Endothelial cell of hepatic sinusoid (primary cell): ENCODE data around the gene ARFGAP3.

Experiments
- in situ Hi-C: cut with HindIII; loops from 2 replicates; pipeline ENCODE4 v1.10.0; 2017; ENCODE audit warnings: low sequenced_read_pairs

Gene ARFGAP3

GRCh38 chr22:42885446-42885845, 28.4 kb upstream of the ARFGAP3 start:
- in situ Hi-C loops = loop anchor here (5.0 kb wide), 1 partner anchor 67 kb away; no protein-coding TSS in a partner anchor

GRCh38 chr22:42884616-42885375, 27.7 kb upstream of the ARFGAP3 start:
- in situ Hi-C loops = loop anchor here (5.0 kb wide), 1 partner anchor 68 kb away; no protein-coding TSS in a partner anchor

GRCh38 chr22:42883970-42884369, 26.9 kb upstream of the ARFGAP3 start:
- in situ Hi-C loops = no loop called here

- in situ Hi-C loops = no loop called here
Observed at GRCh38 chr22:42883121-42883520, 26.0 kb upstream of the ARFGAP3 start.

GRCh38 chr22:42881982-42882656, 25.0 kb upstream of the ARFGAP3 start:
- in situ Hi-C loops = no loop called here

- in situ Hi-C loops = no loop called here
Observed at GRCh38 chr22:42881298-42881697, 24.2 kb upstream of the ARFGAP3 start.

- in situ Hi-C loops = no loop called here
Observed at GRCh38 chr22:42880815-42881214, 23.7 kb upstream of the ARFGAP3 start.

- in situ Hi-C loops = no loop called here
Observed at GRCh38 chr22:42879371-42880021, 22.4 kb upstream of the ARFGAP3 start.

GRCh38 chr22:42878561-42879305, 21.7 kb upstream of the ARFGAP3 start:
- in situ Hi-C loops = no loop called here

GRCh38 chr22:42877597-42878340, 20.7 kb upstream of the ARFGAP3 start:
- in situ Hi-C loops = no loop called here

- in situ Hi-C loops = no loop called here
Observed at GRCh38 chr22:42877158-42877557, 20.1 kb upstream of the ARFGAP3 start.

- in situ Hi-C loops = no loop called here
Observed at GRCh38 chr22:42876041-42876440, 19.0 kb upstream of the ARFGAP3 start.

GRCh38 chr22:42874010-42874409, 16.9 kb upstream of the ARFGAP3 start:
- in situ Hi-C loops = no loop called here

- in situ Hi-C loops = no loop called here
Observed at GRCh38 chr22:42873356-42873755, 16.3 kb upstream of the ARFGAP3 start.

- in situ Hi-C loops = no loop called here
Observed at GRCh38 chr22:42872821-42873220, 15.7 kb upstream of the ARFGAP3 start.

- in situ Hi-C loops = no loop called here
Observed at GRCh38 chr22:42871146-42872050, 14.3 kb upstream of the ARFGAP3 start.

GRCh38 chr22:42869888-42870480, 12.9 kb upstream of the ARFGAP3 start:
- in situ Hi-C loops = no loop called here

GRCh38 chr22:42869463-42869862, 12.4 kb upstream of the ARFGAP3 start:
- in situ Hi-C loops = no loop called here

- in situ Hi-C loops = no loop called here
Observed at GRCh38 chr22:42868751-42869251, 11.7 kb upstream of the ARFGAP3 start.
